NCI-H526 (cell line): ENCODE measurements around the gene CCT7.

ENCODE experiments used
- DNase-seq, 2 experiments: peaks; one replicate each; lab custom pipeline; 2025; lab: John Stamatoyannopoulos, UW

The CCT7 gene

DNA sequence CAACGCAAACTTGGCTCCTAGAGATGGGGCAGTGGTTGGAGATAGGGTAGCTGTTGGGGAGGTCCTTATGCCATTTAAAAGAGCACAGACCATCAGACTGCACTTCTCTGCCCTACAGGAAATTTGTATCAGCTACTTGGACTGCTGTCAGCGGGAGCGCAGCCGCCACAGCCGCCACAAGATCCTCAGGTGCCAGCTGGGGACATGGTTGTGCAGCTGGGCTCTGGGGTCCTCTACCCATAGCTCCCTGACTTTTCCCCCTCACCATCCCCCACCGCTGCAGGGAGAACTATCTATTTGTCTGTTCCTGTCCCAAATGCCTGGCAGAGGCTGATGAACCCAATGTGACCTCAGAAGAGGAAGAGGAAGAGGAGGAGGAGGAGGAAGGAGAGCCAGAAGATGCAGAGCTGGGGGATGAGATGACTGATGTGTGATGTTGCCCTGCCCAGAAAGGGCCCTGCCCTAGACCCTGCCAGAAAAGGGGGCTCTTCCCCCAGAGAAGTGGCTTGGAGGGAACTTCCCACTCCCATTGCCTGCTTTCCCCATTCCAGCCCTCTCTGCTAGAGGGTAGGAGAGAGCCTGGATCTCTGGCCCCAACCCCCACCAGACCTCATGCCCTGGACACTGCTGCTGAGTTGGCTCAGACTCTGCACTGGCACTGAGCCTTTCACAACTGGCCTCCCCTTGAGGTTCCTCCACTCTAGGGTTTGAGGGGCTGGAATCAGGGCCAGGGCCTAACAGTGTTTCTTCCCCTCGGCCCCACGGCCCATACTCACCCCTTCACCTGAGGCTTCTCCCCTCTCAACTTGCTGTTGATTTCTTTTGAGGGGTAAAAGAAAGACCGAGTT lies 8.4 kb upstream of the CCT7 start:
- no peak for DNase-seq

DNA sequence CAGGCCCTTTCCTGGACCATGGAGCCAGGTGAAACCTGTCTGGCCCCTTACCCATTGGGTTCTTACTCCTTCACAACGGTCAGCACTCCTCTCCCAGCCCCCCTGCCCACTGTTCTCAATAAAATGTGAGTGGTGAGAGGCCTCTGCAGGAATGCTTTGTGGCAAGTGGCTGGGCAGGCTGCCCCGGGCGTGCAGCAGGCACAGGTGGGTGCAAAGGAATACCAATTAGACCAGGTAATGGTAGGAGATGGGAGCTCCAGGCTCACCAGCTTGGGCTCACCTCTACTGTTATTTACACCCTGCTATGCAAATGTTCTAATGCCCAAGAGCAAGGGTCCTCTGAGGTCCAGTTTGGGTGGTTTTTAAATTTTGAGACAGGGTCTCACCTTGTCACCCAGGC lies 7.0 kb upstream of the CCT7 start:
- DNase-seq = no peak

DNA sequence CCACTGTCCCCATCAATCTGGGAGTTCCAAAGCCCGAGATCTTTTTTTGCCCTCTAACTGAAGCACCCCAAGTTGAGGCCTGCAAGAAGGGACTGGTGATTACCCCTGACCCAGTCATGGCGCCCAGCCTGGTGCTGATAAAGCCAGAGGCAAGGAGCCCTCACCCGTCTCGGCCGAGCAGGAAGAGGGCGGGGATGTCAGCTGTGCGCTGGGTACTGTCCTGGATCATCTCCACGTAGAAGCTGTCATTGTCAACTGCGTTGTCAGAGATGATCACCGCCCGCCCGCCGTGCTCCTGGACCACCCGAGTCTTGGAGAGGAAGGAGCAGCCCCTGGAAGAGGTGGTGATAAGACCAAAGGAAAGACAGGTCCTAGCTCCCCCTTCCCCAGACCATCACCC lies 5.5 kb upstream of the CCT7 start:
- no peak for DNase-seq

DNA sequence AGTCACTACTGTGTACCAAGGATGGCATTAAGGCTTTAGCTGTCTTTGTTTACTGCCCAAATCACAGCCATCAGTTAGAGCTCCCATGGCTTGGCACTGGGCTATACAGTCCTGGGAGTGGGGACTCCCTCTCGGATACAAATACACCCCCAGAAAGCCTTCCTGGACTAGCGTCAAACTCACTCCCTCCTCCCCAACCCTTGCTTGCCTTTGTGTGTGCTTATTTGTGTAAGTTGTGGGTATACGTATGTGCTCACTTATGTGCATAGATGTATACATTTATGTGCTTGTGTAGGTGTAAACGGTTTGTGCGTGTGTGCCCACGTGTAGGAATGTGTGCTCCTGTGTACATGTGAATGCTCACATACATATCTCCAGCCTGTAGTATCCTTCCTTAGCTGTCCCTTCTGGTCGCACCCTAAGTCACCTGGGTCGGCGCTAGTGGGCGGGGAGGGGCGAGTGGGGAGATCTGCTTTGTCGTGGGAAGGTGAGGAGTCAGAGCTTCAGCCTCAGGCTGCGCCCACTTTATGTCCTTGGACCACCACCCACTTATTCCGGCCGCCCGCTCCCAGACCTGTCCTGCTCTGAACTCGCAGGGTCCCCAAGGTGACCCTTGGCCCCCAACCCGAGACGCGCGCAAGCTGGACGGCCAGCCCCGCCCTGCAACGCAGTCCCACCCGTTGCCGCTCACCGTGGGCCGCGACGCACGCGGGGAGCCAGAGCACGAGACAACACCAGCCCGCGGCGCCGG lies 1.5 kb upstream of the CCT7 start:
- peak; percentile 8 to 53 for DNase-seq

DNA sequence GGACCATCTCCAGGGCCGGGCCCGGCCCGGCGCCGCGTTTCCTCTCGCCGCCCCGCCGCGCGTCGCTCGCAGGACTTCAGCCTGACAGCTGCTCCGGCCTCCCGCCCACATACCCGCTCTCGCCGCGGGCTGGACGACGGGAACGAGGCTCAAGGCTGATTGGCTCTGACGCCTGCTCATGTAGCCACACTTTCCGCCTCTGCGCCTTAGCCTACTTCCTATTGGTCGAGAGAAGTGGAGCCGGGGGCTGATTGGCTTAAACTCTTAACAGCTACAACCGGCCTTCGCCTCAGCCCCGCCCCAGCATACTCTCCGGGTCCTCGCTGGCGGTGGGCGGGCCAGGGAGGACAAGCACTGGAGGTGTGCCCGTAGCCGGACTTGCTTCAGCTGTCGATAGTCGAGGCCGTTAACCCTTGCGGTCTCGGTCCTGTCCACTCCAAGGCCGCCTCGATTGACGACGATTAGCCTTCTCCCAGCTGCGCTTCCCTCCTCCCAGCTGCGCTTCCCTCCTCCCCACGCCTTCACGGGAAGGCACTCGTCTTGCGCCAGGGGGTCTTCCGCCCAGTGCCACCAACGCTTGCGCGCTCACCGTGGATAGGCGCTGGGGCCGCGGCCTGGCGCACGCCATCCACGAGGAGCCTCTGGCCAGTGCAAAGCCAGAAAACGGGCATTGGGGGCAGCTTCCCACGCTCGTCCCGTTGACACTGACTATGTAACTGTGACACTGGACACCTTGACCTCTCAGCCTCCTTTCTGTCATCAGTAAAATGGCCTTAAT lies 765 bp upstream of the CCT7 start, which contains the start of gene PRADC1:
TSS of gene PRADC1 (minus strand) at position 86 of the 778 bp plus-strand sequence. CDS start at position 7, 79 bp downstream.
- peak; percentile 98 to 99 for DNase-seq

DNA sequence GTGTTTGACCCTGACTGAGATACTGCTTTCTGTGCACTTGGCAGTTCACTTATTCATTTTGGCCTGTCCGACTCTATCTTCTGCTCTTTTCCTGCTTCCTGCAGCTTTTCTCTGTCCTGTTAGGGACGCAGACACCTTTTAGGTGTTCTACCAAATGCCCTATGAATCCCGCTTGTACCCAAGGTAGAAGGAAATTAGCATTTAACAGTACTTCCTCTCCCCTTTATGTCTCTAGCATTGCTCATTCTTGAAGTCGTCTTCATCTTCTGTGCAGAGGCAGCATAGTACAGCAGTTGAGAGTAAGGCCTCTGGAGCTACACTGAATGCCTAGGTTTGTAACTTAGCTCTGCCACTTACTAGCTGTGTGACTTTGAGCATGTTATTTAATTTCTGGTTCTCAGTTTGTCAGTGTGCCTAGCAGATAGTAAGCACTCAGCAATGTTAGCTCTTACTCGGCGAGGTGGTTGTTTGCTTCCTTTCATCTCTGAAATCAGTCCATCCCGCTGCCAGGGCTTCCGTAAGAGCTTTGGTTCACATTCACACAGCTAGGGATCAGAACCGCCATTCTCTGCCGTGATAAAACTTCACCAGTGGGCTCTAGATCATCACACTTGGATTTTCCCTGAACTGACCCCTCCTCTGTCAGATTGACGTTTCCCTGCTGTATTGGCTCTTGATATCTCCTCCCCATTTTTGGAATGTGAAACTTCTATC lies 1.4 kb downstream of the CCT7 start:
- DNase-seq = no peak

DNA sequence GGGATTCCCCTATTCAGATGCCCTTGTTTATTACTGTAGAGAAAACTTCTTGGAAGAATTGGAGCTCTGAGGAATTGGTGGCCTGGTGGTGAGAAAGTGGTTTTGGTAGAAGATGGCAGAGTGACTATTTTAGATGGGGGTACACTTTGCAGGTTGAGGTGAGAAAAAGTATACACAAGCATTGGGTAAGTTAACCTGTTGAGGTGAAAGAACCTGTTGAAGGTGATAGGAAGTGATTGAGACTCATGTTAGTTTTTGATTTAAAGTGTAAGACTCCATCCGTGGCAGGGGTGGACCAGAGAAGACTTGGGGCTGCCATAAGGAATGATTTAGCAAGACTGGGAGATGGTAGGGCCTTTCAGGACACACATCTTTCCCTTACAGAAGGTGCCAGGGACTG lies 3.1 kb downstream of the CCT7 start:
- DNase-seq = no peak

DNA sequence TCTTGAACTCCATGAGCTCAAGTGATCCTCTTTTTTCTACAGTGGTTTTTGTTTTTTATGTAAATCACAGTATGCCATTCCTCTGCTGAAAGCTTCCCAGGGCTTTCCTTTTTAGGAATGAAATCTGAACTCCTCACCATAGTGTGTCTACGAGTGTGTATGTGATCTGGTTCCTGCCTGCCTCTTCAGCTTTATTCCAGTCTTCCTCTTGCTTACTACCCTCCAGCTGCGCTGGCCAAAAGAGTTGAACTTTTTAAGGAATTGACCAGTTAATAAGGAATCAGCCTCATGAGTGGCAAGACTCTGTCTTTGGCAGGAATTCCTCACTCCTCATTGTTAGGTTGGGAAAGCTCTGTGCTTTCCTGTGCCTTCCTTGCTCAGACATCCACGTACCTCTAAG lies 4.0 kb downstream of the CCT7 start:
- no peak for DNase-seq

DNA sequence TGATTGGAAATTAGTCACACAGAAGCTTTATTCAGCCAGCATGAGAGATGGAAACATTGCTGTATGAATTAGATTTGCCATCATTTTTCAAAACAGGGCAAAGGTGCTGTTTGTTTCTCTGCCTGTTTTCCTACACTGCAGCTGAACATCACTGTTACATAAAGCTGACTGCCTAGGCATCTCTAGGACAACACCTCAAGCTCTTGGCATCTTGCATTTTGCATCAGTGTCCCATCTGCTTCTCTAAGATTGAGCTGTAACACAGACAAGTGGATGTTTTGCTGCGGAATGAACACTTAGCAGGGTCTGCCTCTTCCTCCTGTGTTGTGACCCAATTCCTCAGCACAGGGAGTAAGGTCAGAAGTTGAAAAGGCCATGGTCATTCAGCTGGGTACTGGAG lies 4.9 kb downstream of the CCT7 start:
- no peak for DNase-seq

DNA sequence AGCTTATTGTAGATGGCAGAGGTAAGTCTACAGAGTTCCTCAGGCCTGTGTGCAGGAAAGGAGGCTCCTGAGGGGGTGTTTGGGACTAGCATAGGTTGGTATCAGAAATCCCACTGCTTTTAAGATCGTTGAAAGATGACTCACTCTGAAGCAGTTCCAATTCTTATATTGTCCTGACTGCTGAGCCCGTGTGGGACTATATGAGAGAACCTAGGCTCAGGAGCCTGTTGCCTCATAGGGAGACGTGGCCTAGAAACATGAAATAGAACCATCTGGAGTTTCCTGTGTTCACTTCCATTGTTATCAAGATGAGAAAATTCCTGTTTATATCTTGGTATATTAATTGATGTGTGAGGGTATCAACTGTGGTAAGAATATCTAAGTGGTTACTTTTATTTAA lies 5.7 kb downstream of the CCT7 start:
- no peak for DNase-seq

DNA sequence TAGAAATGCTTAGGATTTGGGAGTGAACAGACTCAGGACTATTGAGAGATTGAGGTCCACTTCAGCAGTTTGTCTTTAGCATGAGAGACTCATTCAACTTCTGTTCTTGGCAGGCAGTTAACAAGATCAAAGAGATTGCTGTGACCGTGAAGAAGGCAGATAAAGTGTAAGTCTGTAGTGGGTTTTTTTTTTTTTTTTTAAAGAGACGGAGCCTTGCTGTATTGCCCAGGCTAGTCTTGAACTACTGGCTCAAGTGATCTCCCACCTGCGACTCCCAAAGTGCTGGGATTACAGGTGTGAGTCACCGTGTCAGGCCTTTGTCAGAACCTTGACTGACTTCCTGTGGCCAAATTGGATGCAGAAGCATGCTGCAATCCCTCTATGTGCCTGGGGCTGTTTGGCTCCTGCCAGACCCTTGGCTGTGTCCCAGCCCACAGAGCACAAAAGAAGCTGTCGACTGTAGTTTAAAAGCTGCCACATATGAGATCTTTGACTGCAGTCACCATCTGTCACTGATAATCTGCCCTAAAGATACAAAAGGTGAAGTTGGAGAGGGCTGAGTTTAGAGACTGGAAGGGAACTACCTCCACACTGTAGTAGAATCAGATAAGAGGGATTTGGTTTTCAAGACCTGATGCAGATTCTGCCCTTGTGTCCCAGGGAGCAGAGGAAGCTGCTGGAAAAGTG lies 9.9 kb downstream of the CCT7 start:
- no peak for DNase-seq

DNA sequence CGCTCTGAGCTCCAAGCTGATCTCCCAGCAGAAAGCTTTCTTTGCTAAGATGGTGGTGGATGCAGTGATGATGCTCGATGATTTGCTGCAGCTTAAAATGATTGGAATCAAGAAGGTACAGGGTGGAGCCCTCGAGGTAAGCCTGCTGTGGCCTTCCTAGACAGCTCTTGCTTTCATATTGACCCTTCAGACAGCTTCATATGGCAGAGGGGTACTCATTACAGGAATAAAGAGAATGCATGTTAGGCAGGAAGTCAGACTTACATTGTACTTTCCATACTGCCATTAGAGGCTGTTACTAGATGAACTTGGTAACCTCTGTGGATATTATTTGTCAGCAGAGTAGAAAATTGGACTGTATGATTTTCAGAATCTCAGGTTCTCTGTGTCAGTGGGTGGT lies 10.5 kb downstream of the CCT7 start:
- DNase-seq = no peak

DNA sequence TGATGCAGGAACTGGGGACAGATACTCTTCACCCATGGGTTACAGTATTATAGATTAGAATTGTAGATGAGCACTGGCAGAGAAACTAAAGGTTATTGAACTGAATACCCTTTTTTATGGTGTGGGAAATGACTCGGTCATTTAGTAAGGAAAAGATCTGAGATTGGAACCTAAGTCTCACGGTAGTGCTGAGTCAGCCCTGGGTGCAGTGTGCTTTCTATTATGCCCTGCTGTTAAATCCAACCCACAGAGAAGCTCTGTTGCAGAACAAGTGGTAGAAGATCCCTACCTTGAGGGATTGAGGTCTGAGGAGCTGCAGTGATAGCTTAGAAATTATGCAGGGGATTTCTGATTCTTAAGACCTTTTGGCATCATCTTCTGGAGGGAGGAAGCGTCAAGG lies 12.7 kb downstream of the CCT7 start:
- DNase-seq = no peak

DNA sequence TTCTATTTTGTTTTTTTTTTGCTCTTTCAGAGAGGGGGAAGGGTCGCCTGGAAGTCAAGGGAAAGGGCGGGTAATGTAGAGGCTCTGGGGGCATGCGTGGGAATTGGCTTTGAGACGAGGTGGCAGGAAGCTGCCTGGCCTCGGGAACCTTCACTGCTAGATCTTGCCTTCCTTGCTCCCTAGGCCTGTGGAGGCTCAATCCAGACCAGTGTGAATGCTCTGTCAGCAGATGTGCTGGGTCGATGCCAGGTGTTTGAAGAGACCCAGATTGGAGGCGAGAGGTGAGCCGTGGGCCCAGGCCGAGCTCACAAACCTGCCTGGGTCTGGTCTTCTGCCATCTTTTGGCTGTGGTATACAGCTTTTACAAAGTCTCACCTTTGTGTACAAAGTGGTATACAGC lies 15.5 kb downstream of the CCT7 start:
- DNase-seq = no peak

DNA sequence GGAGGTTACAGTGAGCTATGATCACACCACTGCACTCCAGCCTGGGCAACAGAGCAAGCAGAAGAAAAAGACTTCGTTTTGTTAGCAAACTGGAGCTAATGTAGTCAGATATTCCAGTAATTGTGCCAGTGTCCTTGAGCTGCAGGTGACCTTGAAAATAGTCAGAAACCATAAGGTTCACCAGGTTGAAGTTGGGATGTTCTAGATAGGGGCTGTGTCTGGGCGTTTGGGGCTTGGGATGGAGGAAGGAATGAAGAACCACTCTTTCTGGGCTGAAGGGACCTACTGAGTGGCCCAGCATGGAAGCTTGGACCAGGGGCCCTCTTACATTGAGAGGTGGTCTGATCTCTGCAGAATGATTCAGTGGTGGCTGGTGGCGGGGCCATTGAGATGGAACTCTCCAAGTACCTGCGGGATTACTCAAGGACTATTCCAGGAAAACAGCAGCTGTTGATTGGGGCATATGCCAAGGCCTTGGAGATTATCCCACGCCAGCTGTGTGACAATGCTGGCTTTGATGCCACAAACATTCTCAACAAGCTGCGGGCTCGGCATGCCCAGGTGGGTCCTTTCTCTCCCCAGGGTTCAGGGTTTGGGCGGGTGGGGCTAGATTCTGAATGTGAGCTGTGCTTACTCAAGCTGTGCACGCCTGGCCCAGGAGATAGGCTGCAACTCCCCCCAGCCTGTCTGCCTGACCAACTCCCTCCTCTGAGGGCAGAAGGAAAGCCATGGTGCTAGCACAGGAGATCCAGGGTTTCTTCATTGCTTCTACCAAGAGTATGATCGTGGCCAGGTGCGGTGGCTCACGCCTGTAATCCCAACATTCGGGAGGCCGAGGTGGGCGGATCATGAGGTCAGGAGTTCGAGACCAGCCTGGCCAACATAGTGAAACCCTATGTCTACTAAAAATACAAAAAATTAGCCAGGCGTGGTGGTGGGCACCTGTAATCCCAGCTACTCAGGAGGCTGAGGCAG lies 17.1 kb downstream of the CCT7 start:
- no peak for DNase-seq

DNA sequence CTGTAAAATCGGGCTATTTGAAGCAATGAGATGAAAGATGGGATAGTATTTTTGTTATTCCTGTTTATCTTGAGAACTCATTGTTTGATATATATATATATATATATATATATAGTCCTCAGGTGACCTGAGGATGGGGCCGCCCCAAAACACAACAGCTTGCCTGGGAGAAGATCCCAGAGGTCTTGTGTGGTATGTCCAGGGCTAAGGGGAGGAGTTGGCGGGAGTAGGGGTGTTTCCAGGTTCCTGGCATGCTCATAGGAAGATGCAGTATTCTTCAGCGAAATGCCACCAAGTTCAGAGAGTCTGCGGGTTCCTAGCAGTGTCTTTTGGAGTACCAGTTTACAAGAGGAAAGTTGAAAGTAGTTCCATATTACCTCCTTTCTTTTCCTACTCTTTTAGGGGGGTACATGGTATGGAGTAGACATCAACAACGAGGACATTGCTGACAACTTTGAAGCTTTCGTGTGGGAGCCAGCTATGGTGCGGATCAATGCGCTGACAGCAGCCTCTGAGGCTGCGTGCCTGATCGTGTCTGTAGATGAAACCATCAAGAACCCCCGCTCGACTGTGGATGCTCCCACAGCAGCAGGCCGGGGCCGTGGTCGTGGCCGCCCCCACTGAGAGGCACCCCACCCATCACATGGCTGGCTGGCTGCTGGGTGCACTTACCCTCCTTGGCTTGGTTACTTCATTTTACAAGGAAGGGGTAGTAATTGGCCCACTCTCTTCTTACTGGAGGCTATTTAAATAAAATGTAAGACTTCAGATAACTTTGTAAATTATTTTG lies 18.3 kb downstream of the CCT7 start:
- DNase-seq = no peak

DNA sequence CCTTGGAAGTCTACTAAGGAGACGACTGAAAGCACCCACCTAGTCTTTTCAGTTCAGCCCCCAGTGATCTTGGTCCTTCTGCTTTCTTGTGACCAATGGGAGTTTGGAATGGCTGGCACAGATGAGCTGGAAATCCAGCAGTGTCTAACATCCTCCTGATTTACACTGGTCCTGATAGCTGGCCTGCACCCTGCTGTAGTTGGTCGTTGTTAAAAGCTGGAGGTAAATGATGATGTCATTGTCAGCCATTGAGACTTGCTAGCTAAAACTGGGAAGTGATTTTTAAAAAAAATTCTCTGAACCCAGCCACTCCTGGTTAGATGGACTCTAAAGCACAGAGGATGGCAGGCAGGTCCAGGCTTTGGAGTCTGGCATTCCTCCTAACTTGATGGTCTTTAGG lies 19.3 kb downstream of the CCT7 start:
- no peak for DNase-seq

DNA sequence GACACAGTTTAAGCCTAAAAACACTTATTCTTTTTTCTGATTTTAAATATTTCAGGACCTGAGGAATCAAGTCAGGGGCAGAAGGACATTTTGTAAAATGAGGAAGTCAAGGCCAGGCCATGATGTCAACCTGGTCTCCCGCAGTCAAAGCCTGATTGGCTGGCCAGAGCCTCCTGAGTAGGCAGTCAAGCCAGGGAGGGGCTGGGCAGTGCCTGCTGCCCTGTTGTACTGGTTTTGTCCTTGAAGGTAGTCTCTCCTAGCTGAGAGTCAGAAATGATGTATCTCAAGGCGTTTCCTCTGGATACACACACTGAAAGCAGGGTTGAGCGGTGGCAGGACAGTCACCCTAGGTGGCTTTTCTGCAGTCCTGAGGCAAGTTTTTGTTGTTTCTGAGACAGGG lies 19.8 kb downstream of the CCT7 start:
- no peak for DNase-seq

DNA sequence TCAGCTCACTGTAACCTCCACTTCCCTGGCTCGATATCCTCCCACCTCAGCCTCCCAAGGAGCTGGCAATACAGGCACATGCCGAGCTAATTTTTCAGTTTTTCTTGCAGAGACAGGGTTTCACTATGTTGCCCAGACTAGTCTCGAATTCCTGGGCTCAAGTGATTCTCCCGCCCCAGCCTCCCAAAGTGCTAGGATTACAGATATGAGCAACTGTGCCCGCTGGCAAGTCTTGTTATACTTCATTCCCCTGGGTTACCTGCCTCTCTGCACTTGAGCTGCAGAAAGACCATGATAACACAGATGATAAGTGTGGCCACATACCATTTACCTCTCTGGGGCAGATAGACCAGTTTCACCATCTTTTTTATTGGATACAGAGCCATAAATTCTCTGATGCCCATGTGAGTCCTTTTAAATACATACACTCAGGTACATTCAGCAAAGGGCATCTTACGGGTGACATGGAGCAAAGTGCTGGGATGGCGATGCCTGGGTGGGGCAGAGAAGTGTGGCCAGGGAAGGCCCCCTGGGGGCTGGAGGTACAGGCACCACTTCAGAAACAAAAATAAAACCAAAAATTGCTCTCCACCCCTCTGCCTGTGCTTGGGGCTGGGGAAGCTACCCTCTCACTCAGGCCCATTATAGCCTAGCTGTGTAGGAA lies 20.4 kb downstream of the CCT7 start:
- DNase-seq = no peak
